K562 (cell line): Measurements from ENCODE around the gene HEXIM2. TPM values are rescaled to one million over a fixed set of nuclear protein-coding genes. Genes with fewer than 3 reads are reported as not detected.

Experiments
- ATAC-seq: fragments of 200-7000 bp; cut with Tn5 transposase; 3 replicates; pipeline ENCODE4 v1.9.1; 2020; ENCODE audit warnings: moderate library complexity
- BruUV-seq: library from RNA; stranded (reverse); fragments of 400-500 nt; replicated peaks from 2 replicates; lab custom pipeline; 2021; lab: Mats Ljungman, UMichigan
- CTCF ChIA-PET: fragments of 300-600 bp; formaldehyde crosslinking; extraction: SDS; loops from one replicate; lab custom pipeline; 2021; ENCODE audit warnings: low intra/inter-chr PET ratio; lab: Yijun Ruan, JAX
- POLR2A ChIA-PET: fragments of 300-600, 350-650 bp; sonication (Branson Sonifier 250); formaldehyde crosslinking; extraction: SDS; loops from one replicate; lab custom pipeline; 2021; ENCODE audit warnings: antibody characterized with exemption, inconsistent platforms; lab: Yijun Ruan, JAX
- DNase-seq, 4 experiments: peaks; one replicate each; pipeline versions ENCODE4 v3.0.0 to v3.0.0-alpha.2; 2011 to 2018; ENCODE audit warnings: low spot score in 3 of 4, mixed read lengths in 3 of 4; ENCODE audit errors: extremely low read depth in 1 of 4
- FAIRE-seq: peaks from 2 replicates; lab custom pipeline; 2011; peaks lifted over from hg19 to GRCh38; lab: Jason Lieb, UNC
- H2AFZ ChIP-seq: 2 replicates; pipeline ENCODE4 v1.6.0; 2011; ENCODE audit warnings: low read depth, low read length, control low read depth, inconsistent platforms
- H3K27ac ChIP-seq: fragments of 200-600 bp; 3 replicates; pipeline ENCODE4 v1.8.0; 2011; ENCODE audit warnings: low read depth, mild to moderate bottlenecking, control low read depth, inconsistent platforms, low read length, moderate library complexity, mixed read lengths; ENCODE audit errors: extremely low read depth
- H3K27me3 ChIP-seq, 2 experiments: fragments of 300-600 bp in 1 of 2; 2 replicates in 1 of 2; 3 replicates in 1 of 2; pipeline versions ENCODE4 v1.6.0 to v1.8.0; 2011; ENCODE audit warnings: inconsistent platforms in 2 of 2, low read length in 2 of 2, mild to moderate bottlenecking in 1 of 2, mixed read lengths in 1 of 2, moderate library complexity in 1 of 2; ENCODE audit not compliant: control insufficient read depth in 2 of 2, insufficient read depth in 2 of 2
- H3K36me3 ChIP-seq: fragments of 300-600 bp; 3 replicates; pipeline ENCODE4 v1.8.0; 2011; ENCODE audit warnings: mild to moderate bottlenecking, low read length, inconsistent platforms; ENCODE audit not compliant: control insufficient read depth, insufficient read depth
- H3K4me1 ChIP-seq, 2 experiments: fragments of 200-600 bp in 1 of 2; replicated peaks in 1 of 2; 2 replicates in 1 of 2; 3 replicates in 1 of 2; pipeline versions ENCODE4 v1.5.1 to v1.8.0; 2011; ENCODE audit warnings: inconsistent platforms in 2 of 2, low read length in 2 of 2, mild to moderate bottlenecking in 1 of 2, mixed read lengths in 1 of 2, moderate library complexity in 1 of 2; ENCODE audit not compliant: control insufficient read depth in 2 of 2, insufficient read depth in 2 of 2
- H3K4me2 ChIP-seq: 2 replicates; pipeline ENCODE4 v1.6.1; 2011; ENCODE audit warnings: low read length, control low read depth, inconsistent platforms, mixed read lengths; ENCODE audit not compliant: insufficient read depth
- H3K4me3 ChIP-seq: fragments of 200-600 bp; sonication (generic), shearing (Covaris generic); 2 replicates; pipeline ENCODE4 v1.5.1; 2016; ENCODE audit warnings: control low read depth, inconsistent platforms
- H3K79me2 ChIP-seq: fragments of 200-600 bp; 3 replicates; pipeline ENCODE4 v1.8.0; 2011; ENCODE audit warnings: low read length, inconsistent platforms; ENCODE audit not compliant: control insufficient read depth, insufficient read depth
- H3K9ac ChIP-seq, 2 experiments: 2 replicates each; pipeline versions ENCODE4 v1.6.0 to v1.6.1; 2011; ENCODE audit warnings: low read depth in 2 of 2, low read length in 2 of 2, control low read depth in 1 of 2, inconsistent platforms in 1 of 2, mild to moderate bottlenecking in 1 of 2, mixed read lengths in 1 of 2; ENCODE audit not compliant: insufficient read depth in 1 of 2
- H3K9me1 ChIP-seq: one replicate; pipeline ENCODE4 v1.6.0; 2011; ENCODE audit warnings: inconsistent platforms, mild to moderate bottlenecking, low read length, moderate library complexity; ENCODE audit not compliant: control insufficient read depth, insufficient read depth
- H3K9me3 ChIP-seq: replicated peaks from 2 replicates; pipeline ENCODE4 v1.5.1; 2011; ENCODE audit warnings: low read depth, low read length, inconsistent platforms; ENCODE audit not compliant: control insufficient read depth, insufficient read depth
- H4K20me1 ChIP-seq: replicated peaks from 2 replicates; pipeline ENCODE4 v1.6.1; 2011; ENCODE audit warnings: low read length, inconsistent platforms, mixed read lengths; ENCODE audit not compliant: control insufficient read depth, insufficient read depth
- KLF13 ChIP-seq: fragments of 450-650 bp; IDR thresholded peaks from 2 replicates; pipeline ENCODE4 v1.6.1; 2016; ENCODE audit warnings: missing genetic modification characterization, low read depth, mild to moderate bottlenecking, missing compliant biosample characterization, moderate library complexity, borderline replicate concordance
- POLR2G ChIP-seq: fragments of 200-400 bp; formaldehyde crosslinking; IDR thresholded peaks from 2 replicates; pipeline ENCODE4 v1.6.1; 2017; ENCODE audit warnings: low read depth, mild to moderate bottlenecking, antibody characterized with exemption, low read length, moderate library complexity
- WGBS: fragments of 100-300 bp; shearing (Covaris generic); methylation state at CpG from one replicate; pipeline ENCODE4 v1.1.6; 2016; ENCODE audit warnings: low coverage, mixed read lengths; ENCODE audit not compliant: insufficient coverage; ENCODE audit errors: missing lambda C conversion rate; 5-methylcytosine and 5-hydroxymethylcytosine counted together
- in situ Hi-C: fragments of 300-500 bp; cut with MboI; formaldehyde crosslinking; loops from 4 replicates; pipeline ENCODE4 v1.15.0; 2018; ENCODE audit warnings: inconsistent platforms, mixed read lengths
- intact Hi-C: fragments of 100-400 bp; cut with micrococcal nuclease; formaldehyde crosslinking; loops from 2 replicates; pipeline ENCODE4 v1.14.2; 2022
- polyA plus RNA-seq, 8 experiments: library from polyadenylated mRNA; depleted of rRNA in 4 of 8; stranded (reverse) in 5 of 8; unstranded in 3 of 8; fragments of >200 nt; fragmentation: Nextera tagmentation in 2 of 8; fragmentation: Illumina TruSeq in 1 of 8; extraction: Ambion mirVana in 2 of 8; extraction: Trizol in 1 of 8; gene quantifications; 2 replicates each; pipeline versions ENCODE4 v1.2.1 to v1.2.3, GENCODE V29; 2011 to 2014; ENCODE audit warnings: inconsistent platforms in 1 of 8, missing spikeins in 1 of 8
- total RNA-seq, 7 experiments: library from RNA; depleted of rRNA in 6 of 7; stranded (reverse); fragments of >200 nt in 6 of 7; fragmentation: Illumina TruSeq in 2 of 7; extraction: Trizol in 2 of 7; gene quantifications; 2 replicates each; pipeline versions ENCODE4 v1.2.1 to v1.2.3, GENCODE V29; 2011 to 2021; ENCODE audit warnings: low replicate concordance in 1 of 7
- TF ChIP-seq, protein P1 (sequence below): fragments of 250-450 bp; sonication (Bioruptor Pico); IDR thresholded peaks from 2 replicates; pipeline ENCODE4 v1.4.0; 2020; ENCODE audit warnings: mild to moderate bottlenecking, moderate library complexity

Gene HEXIM2
- total and polyA plus RNA-seq, 9 of the 15 experiments (the other 6 are each of a cell fraction or from before 2014, with no cell fraction given), result 0.69 to 3.4 (median 1.1) TPM; not detected in 2

- WGBS, result 50% methylated on average over 7 of the region's 10 CpGs
- Histone ChIP-seq H3K4me2 (no peak overlapping the region), H3K4me1 (peaks cover 0 to 43% of the 10 kb centered on the region in 2 experiments; a peak in 3 of 5 replicates), H3K4me3 (no peak overlapping the region), H3K36me3 (no peaks in the 10 kb centered on the region), H3K9me1 (no peaks in the 10 kb centered on the region), H3K79me2 (no peaks in the 10 kb centered on the region), H3K9ac (peak overlapping the region in 1 of 2 experiments; percentile 65; a peak in 1 of 4 replicates), H3K27me3 (no peaks in the 10 kb centered on the region), H3K9me3 (no peaks in the 10 kb centered on the region), H2AFZ (no peak overlapping the region), H4K20me1 (no peaks in the 10 kb centered on the region), H3K27ac (no peak overlapping the region)
- no TSS peak for BruUV-seq
- ATAC-seq (no peak), FAIRE-seq (no peak), DNase-seq (no peak)
- POLR2A ChIA-PET, result interaction anchor here (1.3 to 2.3 kb wide), 2 partner anchors 32 to 44 kb away, joined by 3 to 11 read pairs; partner anchors contain the start of gene HEXIM1
- intact Hi-C loops (no loop called here), in situ Hi-C loops (no loop called here)
- TF ChIP-seq KLF13 (tag), result no peak
- TF ChIP-seq, protein P1, sequence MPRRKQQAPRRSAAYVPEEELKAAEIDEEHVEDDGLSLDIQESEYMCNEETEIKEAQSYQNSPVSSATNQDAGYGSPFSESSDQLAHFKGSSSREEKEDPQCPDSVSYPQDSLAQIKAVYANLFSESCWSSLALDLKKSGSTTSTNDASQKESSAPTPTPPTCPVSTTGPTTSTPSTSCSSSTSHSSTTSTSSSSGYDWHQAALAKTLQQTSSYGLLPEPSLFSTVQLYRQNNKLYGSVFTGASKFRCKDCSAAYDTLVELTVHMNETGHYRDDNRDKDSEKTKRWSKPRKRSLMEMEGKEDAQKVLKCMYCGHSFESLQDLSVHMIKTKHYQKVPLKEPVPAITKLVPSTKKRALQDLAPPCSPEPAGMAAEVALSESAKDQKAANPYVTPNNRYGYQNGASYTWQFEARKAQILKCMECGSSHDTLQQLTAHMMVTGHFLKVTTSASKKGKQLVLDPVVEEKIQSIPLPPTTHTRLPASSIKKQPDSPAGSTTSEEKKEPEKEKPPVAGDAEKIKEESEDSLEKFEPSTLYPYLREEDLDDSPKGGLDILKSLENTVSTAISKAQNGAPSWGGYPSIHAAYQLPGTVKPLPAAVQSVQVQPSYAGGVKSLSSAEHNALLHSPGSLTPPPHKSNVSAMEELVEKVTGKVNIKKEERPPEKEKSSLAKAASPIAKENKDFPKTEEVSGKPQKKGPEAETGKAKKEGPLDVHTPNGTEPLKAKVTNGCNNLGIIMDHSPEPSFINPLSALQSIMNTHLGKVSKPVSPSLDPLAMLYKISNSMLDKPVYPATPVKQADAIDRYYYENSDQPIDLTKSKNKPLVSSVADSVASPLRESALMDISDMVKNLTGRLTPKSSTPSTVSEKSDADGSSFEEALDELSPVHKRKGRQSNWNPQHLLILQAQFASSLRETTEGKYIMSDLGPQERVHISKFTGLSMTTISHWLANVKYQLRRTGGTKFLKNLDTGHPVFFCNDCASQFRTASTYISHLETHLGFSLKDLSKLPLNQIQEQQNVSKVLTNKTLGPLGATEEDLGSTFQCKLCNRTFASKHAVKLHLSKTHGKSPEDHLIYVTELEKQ, result no peak
- 0 out of 2 replicates have a peak, but pooled peaks have one; percentile 41 for TF ChIP-seq POLR2G
- CTCF ChIA-PET, result no interaction called here
Observed at GRCh38 chr17:45116434-45117016, 45.1 kb upstream of the HEXIM2 start.
